COLO668 (cell line): ENCODE data around the gene MFSD8.
"Not testable (repeated sequence)": the region's sequence is repeated elsewhere in the genome, so short reads cannot be mapped to it uniquely, and the experiment has no call there.

Source experiments
- DNase-seq: peaks from one replicate; lab custom pipeline; 2025; ENCODE audit not compliant: unreplicated experiment; lab: John Stamatoyannopoulos, UW

Gene MFSD8, protein sequence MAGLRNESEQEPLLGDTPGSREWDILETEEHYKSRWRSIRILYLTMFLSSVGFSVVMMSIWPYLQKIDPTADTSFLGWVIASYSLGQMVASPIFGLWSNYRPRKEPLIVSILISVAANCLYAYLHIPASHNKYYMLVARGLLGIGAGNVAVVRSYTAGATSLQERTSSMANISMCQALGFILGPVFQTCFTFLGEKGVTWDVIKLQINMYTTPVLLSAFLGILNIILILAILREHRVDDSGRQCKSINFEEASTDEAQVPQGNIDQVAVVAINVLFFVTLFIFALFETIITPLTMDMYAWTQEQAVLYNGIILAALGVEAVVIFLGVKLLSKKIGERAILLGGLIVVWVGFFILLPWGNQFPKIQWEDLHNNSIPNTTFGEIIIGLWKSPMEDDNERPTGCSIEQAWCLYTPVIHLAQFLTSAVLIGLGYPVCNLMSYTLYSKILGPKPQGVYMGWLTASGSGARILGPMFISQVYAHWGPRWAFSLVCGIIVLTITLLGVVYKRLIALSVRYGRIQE

GRCh38 chr4:127965062-127965802, at the start of gene MFSD8, which contains the start of gene ABHD18:
MFSD8 (minus strand) TSS chr4:127965173; CDS start chr4:127965133, 40 bp downstream.
ABHD18 (plus strand) TSS chr4:127965406; CDS start chr4:127982956, 17,550 bp downstream.
- DNase-seq, result peak; percentile 99

GRCh38 chr4:128009428-128009827, 44.5 kb upstream of the MFSD8 start:
- DNase-seq, result no peak

GRCh38 chr4:128006592-128006991, 41.6 kb upstream of the MFSD8 start:
- no peak for DNase-seq

DNA sequence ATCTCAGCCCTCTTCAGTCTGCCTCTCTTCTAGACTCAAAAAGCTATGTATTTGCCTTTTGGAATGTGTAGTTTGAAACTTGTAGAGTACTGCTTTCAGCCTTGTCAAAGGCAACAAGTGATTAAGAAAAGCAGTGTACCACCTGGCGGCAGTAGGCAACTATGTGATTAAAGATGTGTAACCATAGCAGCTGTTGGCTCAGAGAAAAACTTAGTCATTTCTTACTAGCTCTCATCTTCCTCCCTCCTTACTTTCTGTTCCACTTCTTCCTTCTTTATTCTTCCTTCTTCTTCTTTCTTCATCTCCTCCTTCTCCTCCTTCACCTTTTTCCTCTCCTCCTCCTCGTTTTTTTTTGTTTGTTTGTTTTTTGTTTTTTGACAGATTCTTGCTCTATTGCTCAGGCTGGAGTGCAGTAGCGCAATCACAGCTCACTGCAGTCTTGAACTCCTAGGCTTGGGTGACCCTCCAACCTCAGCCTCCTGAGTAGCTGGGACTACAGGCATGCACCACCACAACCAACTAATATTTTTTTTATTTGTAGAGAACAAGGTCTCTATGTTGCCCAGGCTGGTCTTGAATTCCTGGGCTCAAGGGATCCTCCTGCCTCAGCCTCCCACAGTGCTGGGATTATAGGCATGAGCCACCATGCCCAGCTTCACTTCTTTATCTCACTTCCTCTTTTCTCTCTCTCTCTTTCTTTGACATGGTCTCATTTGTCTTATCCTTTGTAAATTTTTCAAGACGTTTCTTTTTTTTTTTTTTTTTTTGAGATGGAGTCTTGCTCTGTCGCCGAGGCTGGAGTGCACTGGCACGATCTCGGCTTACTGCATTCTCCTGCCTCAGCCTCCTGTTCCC, 32.8 kb upstream of the MFSD8 start:
- no peak for DNase-seq

DNA sequence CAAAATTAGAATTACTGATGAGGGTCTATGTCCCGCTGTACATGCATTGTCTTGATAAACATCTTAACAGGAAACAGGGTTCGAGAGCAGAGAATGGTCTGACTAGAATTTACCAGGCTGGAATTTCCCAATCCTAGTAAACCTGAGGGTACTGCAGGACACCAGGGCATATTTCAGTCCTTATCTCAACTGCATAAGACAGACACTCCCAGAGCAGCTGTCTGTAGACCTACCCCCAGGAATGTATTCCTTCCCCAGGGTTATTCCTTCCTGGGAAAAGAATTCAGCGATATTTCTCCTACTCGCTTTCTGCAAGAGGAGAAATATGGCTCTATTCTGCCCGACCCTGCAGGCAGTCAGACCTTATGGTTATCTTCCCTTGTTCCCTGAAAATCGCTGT, 31.5 kb upstream of the MFSD8 start:
- DNase-seq, result not testable (repeated sequence)

DNA sequence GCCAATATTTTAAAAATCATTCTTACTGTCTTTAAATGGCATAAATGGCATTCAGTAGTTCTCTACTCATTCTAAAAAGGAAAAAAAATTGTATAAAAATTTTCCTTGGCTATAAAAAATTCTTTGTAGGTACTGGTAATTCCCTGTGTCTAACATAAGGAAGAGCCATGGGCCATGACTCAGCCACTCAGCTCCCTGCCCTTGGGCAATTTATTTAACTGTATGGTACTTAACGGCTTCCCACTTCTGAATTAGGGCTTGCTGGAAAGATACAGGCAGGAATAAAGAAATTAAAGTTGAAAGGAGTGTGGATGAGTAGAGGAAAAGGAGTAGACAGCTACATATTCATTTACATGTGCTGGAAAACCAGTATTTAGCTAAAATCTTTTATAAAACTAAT, 30.8 kb upstream of the MFSD8 start:
- peak; percentile 3 for DNase-seq

DNA sequence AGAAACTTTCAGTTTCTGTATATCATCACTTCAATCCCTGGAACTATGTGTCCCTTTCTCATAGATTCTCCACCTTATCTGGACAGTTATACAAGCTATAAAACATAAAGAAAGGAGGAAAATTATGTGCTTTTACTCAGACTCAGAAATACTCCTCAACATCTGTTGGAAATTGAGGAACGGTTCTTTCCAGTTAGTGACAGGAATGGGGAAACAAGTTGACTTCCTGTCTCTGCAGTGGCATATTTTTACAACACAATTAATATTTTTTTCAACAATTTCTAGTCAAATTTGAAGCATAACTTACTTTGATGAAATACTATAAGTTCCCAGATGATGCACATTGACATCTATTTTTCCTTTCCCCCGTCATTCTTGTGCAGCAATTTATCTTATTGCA, 28.2 kb upstream of the MFSD8 start:
- DNase-seq, result no peak

- no peak for DNase-seq
Observed at GRCh38 chr4:127988638-127989037, 23.7 kb upstream of the MFSD8 start.

GRCh38 chr4:127985989-127986388, 21.0 kb upstream of the MFSD8 start:
- no peak for DNase-seq

DNA sequence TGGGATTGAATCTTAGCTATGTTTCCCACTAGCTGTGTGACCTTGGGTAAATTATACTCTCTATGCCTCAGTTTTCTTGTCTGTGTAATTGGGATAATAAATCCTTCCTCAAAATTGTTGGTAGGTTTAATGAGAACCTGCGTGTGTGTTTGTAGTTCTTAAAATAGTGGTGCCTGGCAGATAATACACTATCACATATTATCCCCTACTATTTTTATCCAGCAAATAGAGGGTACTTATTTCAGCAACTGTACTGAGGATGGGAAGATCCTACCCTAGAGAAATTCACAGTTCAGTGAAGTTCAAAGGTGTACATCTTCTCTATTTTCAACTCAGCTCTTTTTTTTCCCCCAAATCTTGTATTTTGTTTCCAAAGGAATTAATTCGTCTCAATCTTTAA, 17.5 kb upstream of the MFSD8 start:
- DNase-seq, result no peak

GRCh38 chr4:127978930-127979329, 14.0 kb upstream of the MFSD8 start:
- DNase-seq, result no peak

DNA sequence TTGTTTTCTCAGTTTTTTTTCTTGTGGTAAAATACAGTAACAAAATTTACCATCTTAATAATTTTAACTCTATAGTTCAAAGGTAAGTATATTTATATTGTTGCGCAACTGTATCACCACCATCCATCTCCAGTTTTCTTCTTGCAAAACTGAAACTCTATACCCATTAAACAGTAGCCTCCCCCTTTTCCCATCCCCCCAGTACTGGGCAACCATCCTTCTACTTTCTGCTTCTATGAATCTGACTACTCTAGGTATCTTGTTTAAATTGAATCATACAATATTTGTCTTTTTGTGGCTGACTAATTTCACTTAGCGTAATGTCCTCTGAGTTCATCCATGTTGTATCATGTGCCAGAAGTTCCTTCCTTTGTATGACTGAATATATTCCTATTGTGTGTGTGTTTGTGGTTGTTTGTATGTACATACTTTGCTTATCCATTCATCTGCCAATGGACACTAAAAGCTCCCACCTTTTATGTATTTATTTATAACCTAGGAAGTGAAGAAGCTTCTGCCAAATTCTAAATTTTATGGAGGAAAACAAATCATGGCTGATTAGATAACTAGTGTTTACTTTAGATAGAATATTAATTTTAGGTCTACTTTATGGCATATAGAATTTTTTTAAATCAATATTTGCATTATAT, 10.3 kb upstream of the MFSD8 start:
- DNase-seq, result peak; percentile 37

DNA sequence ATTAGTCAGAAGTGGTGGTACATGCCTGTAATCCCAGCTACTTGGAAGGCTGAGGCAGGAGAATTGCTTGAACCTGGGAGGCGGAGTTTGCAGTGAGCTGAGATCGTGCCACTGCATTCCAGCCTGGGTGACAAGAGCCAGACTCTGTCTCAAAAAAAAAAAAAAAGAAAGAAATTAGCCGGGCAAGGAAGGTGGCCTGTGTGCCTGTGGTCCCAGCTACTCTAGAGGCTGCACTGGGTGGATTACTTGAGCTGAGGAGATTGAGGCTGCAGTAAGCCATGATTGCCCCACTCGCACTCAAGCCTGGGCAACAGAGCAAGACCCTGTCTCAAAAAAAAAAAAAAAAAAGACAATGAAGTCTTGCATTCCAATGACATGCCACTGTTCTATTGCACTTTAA, 6.0 kb upstream of the MFSD8 start:
- DNase-seq, result not testable (repeated sequence)

DNA sequence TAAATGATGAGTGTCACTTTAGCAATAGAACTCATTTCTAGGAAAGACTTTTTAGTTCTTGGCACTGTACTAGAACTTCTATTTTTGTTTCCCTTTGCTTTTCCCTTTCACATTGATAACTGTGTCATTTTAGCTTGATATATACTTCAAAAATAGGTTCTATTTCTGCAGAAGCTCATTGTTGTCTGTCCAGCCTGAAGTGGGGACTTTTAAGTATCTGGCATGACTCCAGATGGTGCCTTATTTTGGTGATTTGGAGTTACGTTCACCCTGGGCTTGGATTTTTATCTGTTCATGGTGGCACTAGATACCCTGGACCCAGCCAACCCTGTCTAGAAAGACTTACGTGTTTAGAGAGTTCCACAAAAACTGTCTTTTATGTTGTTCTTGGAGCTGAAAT, 3.6 kb upstream of the MFSD8 start:
- no peak for DNase-seq

DNA sequence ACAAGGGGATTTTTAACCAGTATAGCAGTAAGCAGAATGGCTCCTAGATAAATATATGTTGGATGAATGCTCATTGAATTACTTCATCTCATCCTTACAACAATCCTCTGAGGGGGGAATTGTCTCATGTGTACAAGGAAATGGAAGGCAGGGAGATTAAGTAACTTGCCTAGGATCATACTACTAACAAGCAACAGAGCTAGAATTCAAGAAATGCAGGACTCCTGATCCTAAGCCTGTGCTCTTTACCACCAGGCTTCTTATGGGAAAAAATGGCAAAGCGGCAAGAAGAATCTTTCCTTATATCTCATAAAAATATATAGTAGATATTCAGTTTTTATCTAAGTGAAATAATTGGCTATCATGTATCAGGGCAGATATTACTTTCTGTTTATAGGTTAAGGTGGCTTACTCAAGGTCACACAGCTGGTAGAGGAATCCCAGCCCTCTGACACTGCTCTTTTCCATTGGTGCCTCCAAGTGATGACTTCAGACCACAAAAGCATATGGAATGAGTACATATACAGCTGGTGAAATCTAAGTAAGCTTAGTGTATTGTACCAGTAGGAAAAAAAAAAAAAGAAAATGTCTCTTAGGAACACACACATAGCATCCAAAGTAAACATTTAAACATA, 2.3 kb upstream of the MFSD8 start:
- DNase-seq, result no peak

DNA sequence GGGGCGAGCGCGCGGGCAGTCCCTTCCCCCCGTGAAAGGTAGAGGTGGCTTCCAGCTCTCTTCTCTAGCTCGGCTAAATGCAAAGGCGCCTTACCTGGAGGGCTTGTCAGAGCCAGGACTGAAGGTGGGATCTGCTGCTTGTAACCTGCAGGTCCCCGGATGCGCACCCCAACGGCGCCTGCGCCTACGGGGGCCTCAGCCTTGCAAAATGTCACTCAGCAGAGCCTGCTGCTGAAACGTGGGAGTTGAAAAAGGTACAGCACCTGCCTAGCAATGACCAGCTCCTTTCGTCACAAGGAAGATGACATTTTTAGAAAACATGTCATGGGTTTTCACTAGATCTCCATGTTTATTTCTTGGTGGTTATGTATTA, 816 bp upstream of the MFSD8 start:
- peak; percentile 76 for DNase-seq

DNA sequence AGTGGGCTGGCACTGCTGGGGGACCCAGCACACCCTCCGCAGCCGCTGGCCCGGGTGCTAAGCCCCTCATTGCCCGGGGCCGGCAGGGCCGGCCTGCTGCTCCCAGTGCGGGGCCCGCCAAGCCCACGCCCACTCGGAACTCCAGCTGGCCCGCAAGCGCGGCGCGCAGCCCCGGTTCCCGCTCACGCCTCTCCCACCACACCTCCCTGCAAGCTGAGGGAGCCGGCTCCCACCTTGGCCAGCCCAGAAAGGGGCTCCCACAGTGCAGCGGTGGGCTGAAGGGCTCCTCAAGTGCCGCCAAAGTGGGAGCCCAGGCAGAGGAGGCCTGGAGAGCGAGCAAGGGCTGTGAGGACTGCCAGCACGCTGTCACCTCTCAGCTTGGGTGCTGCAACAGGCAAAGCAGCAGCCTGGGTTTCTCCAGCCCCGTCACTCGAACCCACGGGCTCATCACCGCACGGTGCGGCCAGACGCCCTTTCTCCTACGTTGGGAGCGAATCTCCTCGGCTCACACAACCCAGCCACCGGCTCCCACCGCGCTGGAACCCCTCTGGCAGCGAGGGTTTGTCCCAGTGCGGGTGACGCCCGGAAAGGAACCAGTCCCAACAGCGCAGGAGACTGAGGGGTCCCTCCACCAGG, 429 bp downstream of the MFSD8 start:
- not testable (repeated sequence) for DNase-seq

DNA sequence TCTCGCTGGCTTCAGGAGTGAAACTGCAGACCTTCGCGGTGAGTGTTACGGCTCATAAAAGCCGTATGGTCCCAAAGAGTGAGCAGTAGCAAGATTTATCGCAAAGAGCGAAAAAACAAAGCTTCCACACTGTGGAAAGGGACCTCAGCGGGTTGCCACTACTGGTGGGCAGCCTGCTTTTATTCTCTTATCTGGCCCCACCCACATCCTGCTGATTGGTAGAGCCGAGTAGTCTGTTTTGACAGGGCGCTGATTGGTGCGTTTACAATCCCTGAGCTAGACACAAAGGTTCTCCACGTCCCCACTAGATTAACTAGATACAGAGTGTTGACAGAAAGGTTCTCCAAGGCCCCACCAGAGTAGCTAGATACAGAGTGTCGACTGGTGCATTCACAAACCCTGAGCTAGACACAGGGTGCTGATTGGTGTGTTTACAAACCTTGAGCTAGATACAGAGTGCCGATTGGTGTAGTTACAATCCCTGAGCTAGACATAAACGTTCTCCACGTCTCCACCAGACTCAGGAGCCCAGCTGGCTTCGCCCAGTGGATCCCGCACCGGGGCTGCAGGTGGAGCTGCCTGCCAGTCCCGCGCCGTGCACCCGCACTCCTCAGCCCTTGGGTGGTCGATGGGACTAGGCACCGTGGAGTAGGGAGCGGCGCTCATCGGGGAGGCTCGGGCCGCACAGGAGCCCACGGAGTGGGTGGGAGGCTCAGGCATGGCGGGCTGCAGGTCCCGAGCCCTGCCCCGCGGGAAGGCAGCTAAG, 1.2 kb downstream of the MFSD8 start:
- DNase-seq, result not testable (repeated sequence)

- no peak for DNase-seq
Observed at GRCh38 chr4:127959794-127960193, 5.2 kb downstream of the MFSD8 start.
